H9 (cell line): ENCODE results near the gene DPH1. TPM values are rescaled to one million over a fixed set of nuclear protein-coding genes. Genes with fewer than 3 reads are reported as not detected.

Experiments
- DNase-seq: peaks from one replicate; pipeline ENCODE4 v3.0.0-alpha.2; 2017
- H2AFZ ChIP-seq: one replicate; pipeline ENCODE4 v1.6.1; 2013; ENCODE audit warnings: mild to moderate bottlenecking, low read length, control low read depth, moderate library complexity
- H2AK5ac ChIP-seq: 2 replicates; pipeline ENCODE4 v1.6.1; 2013; ENCODE audit warnings: low read length, control low read depth, mixed read lengths; ENCODE audit not compliant: insufficient read length
- H2BK120ac ChIP-seq: one replicate; pipeline ENCODE4 v1.6.1; 2013; ENCODE audit warnings: low read depth, mild to moderate bottlenecking, low read length, control low read depth, inconsistent platforms; ENCODE audit not compliant: poor library complexity, severe bottlenecking
- H2BK12ac ChIP-seq: 2 replicates; pipeline ENCODE4 v1.6.1; 2013; ENCODE audit warnings: low read length, control low read depth, mixed read lengths, low read depth; ENCODE audit not compliant: insufficient read length
- H2BK15ac ChIP-seq: 2 replicates; pipeline ENCODE4 v1.6.1; 2013; ENCODE audit warnings: low read depth, low read length, control low read depth
- H2BK20ac ChIP-seq: one replicate; pipeline ENCODE4 v1.6.1; 2013; ENCODE audit warnings: low read depth, mild to moderate bottlenecking, low read length, control low read depth, inconsistent platforms; ENCODE audit not compliant: poor library complexity, severe bottlenecking
- H2BK5ac ChIP-seq: 2 replicates; pipeline ENCODE4 v1.6.1; 2013; ENCODE audit warnings: low read length, control low read depth, mixed read lengths; ENCODE audit not compliant: insufficient read length
- H3K14ac ChIP-seq: 2 replicates; pipeline ENCODE4 v1.6.1; 2013; ENCODE audit warnings: low read length, control low read depth; ENCODE audit not compliant: insufficient read depth
- H3K18ac ChIP-seq: 2 replicates; pipeline ENCODE4 v1.6.1; 2013; ENCODE audit warnings: low read depth, mild to moderate bottlenecking, mixed read lengths, low read length, control low read depth; ENCODE audit not compliant: insufficient read length
- H3K23ac ChIP-seq: 2 replicates; pipeline ENCODE4 v1.6.1; 2013; ENCODE audit warnings: low read length, control low read depth, mixed read lengths, low read depth; ENCODE audit not compliant: insufficient read length
- H3K23me2 ChIP-seq: 2 replicates; pipeline ENCODE4 v1.6.1; 2013; ENCODE audit warnings: low read depth, mild to moderate bottlenecking, mixed read lengths, low read length, control low read depth; ENCODE audit not compliant: insufficient read length, poor library complexity, severe bottlenecking
- H3K27ac ChIP-seq: 2 replicates; pipeline ENCODE4 v1.5.1; 2013; ENCODE audit warnings: low read length, control low read depth, mixed read lengths, low read depth; ENCODE audit not compliant: insufficient read length
- H3K27me3 ChIP-seq: 2 replicates; pipeline ENCODE4 v1.6.1; 2013; ENCODE audit warnings: low read length, control low read depth, inconsistent platforms; ENCODE audit not compliant: insufficient read depth
- H3K4ac ChIP-seq: 2 replicates; pipeline ENCODE4 v1.6.1; 2013; ENCODE audit warnings: low read depth, mild to moderate bottlenecking, control low read depth, inconsistent platforms, low read length, moderate library complexity
- H3K4me1 ChIP-seq: 2 replicates; pipeline ENCODE4 v1.6.1; 2013; ENCODE audit warnings: low read length, control low read depth, inconsistent platforms; ENCODE audit not compliant: insufficient read depth
- H3K4me2 ChIP-seq: 2 replicates; pipeline ENCODE4 v1.6.1; 2013; ENCODE audit warnings: low read length, control low read depth, mixed read lengths; ENCODE audit not compliant: insufficient read length, insufficient read depth
- H3K56ac ChIP-seq: 2 replicates; pipeline ENCODE4 v1.6.1; 2013; ENCODE audit warnings: low read depth, mild to moderate bottlenecking, mixed read lengths, low read length, control low read depth; ENCODE audit not compliant: insufficient read length
- H3K79me1 ChIP-seq: 2 replicates; pipeline ENCODE4 v1.6.1; 2013; ENCODE audit warnings: low read depth, mild to moderate bottlenecking, moderate library complexity, low read length, control low read depth, inconsistent platforms; ENCODE audit not compliant: insufficient read depth, poor library complexity, severe bottlenecking
- H3K79me2 ChIP-seq: 2 replicates; pipeline ENCODE4 v1.6.1; 2013; ENCODE audit warnings: low read length, control low read depth, inconsistent platforms; ENCODE audit not compliant: insufficient read depth
- H3K9ac ChIP-seq: 2 replicates; pipeline ENCODE4 v1.6.1; 2013; ENCODE audit warnings: low read length, control low read depth, mixed read lengths; ENCODE audit not compliant: insufficient read length; ENCODE audit errors: extremely low read depth
- H3K9me3 ChIP-seq: one replicate; pipeline ENCODE4 v1.6.1; 2013; ENCODE audit warnings: low read depth, low read length, inconsistent platforms; ENCODE audit not compliant: control insufficient read depth
- H3T11ph ChIP-seq: one replicate; pipeline ENCODE4 v1.6.1; 2013; ENCODE audit warnings: mild to moderate bottlenecking, low read length, control low read depth, inconsistent platforms
- H4K20me1 ChIP-seq: one replicate; pipeline ENCODE4 v1.6.1; 2013; ENCODE audit not compliant: control insufficient read depth, insufficient read length, insufficient read depth
- H4K5ac ChIP-seq: 2 replicates; pipeline ENCODE4 v1.6.1; 2013; ENCODE audit warnings: low read depth, mild to moderate bottlenecking, mixed read lengths, low read length, control low read depth; ENCODE audit not compliant: insufficient read length
- H4K8ac ChIP-seq: replicated peaks from 2 replicates; pipeline ENCODE4 v1.6.1; 2013; ENCODE audit warnings: low read length, control low read depth, mixed read lengths, low read depth; ENCODE audit not compliant: insufficient read length
- H4K91ac ChIP-seq: 2 replicates; pipeline ENCODE4 v1.6.1; 2013; ENCODE audit warnings: low read depth, mild to moderate bottlenecking, moderate library complexity, mixed read lengths, low read length, control low read depth; ENCODE audit not compliant: insufficient read length
- H3K27ac Mint-ChIP-seq, 3 experiments: 2 replicates in 2 of 3; 3 replicates in 1 of 3; pipeline ENCODE4 v1.8.0; 2020 to 2021; ENCODE audit warnings: mixed read lengths in 3 of 3, mild to moderate bottlenecking in 1 of 3, moderate library complexity in 1 of 3
- H3K27me3 Mint-ChIP-seq: 2 replicates; pipeline ENCODE4 v1.8.0; 2021; ENCODE audit warnings: low read depth, mild to moderate bottlenecking, moderate library complexity, mixed read lengths
- H3K36me3 Mint-ChIP-seq, 3 experiments: 2 replicates in 2 of 3; 3 replicates in 1 of 3; pipeline ENCODE4 v1.8.0; 2020 to 2021; ENCODE audit warnings: low read depth in 3 of 3, mixed read lengths in 3 of 3; ENCODE audit not compliant: insufficient read depth in 1 of 3
- H3K4me1 Mint-ChIP-seq, 2 experiments: 2 replicates each; pipeline ENCODE4 v1.8.0; 2020; ENCODE audit warnings: mixed read lengths in 2 of 2
- H3K4me3 Mint-ChIP-seq, 2 experiments: 2 replicates in 1 of 2; 3 replicates in 1 of 2; pipeline ENCODE4 v1.8.0; 2020 to 2021; ENCODE audit warnings: mild to moderate bottlenecking in 2 of 2, mixed read lengths in 2 of 2, moderate library complexity in 1 of 2
- H3K9me3 Mint-ChIP-seq, 2 experiments: 2 replicates in 1 of 2; 3 replicates in 1 of 2; pipeline ENCODE4 v1.8.0; 2020; ENCODE audit warnings: mild to moderate bottlenecking in 2 of 2, mixed read lengths in 2 of 2, moderate library complexity in 1 of 2
- CTCF ChIP-seq: fragments of 200-600 bp; sonication (generic); conservative IDR thresholded peaks from 3 replicates; pipeline ENCODE4 v1.8.0; 2021; ENCODE audit warnings: antibody characterized with exemption, mild to moderate bottlenecking
- WGBS: extraction: QIAGEN DNeasy Blood & Tissue Kit; methylation state at CpG from one replicate; pipeline ENCODE4 v1.1.7; 2013; ENCODE audit warnings: missing lambda C conversion rate, low lambda C conversion rate, mixed read lengths; ENCODE audit not compliant: insufficient read length; ENCODE audit errors: extremely low coverage; 5-methylcytosine and 5-hydroxymethylcytosine counted together
- total RNA-seq: library from RNA; stranded (reverse); gene quantifications from 2 replicates; pipeline ENCODE4 v1.2.1, GENCODE V29; 2021

Gene DPH1
- total RNA-seq, 1 experiment from 2014 or later = 27.5 TPM

DNA sequence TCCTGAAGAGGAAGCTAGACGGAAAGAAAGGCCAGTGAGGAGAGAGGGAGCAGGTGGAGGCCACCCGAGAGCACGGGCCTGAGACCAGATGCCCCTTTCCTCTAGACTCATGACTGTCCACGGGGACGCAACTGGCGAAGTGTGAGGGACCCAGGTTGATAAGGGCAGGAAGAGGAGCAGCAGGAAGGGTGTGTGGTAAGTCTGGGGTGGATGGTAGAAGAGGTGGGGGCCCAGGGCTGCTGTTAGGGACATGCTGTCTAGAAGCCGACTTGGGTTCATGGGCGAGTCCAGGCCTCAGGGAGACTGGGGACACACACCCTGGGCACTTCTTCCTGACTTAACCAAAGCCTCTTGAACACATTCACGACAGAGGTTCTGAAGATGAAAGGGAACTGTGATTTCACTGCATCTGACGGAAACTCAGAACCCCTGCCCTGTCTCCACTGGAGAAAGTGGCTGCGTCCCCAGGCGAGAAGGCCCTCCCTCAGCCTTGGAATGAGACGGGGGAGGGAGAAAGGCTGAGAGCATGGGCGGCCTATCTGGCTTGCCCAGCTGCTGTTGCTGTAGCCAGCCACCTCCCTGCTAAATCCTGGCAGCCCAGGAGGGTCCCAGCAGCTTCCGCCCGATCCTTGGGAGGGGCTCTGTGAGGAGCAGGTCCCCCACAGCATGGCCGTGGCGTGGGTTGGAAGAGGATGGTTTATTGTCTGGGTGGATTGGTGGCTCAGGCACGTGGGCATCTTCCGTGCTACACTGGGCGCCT, 30.9 kb downstream of the DPH1 start:
- no peak overlapping the region for H4K8ac ChIP-seq
- H3K27me3 Mint-ChIP-seq = peaks cover 43% of the 10 kb centered on the region

More for the DNA sequence above, 30.9 kb downstream of the DPH1 start:
- no peak overlapping the region for H3K4me3 Mint-ChIP-seq
- H4K91ac ChIP-seq = no peak overlapping the region
- peaks cover 26% of the 10 kb centered on the region for H3K27me3 ChIP-seq
- peaks cover 32 to 41% of the 10 kb centered on the region in 2 experiments for H3K4me1 Mint-ChIP-seq
- no peak overlapping the region for H2BK20ac ChIP-seq
- no CpG with 5 or more reads among the region's 21 CpGs for WGBS
- H3K4me1 ChIP-seq = peaks cover 5% of the 10 kb centered on the region; the same call in 1 of the 2 replicates
- H3T11ph ChIP-seq = no peak overlapping the region
- H4K5ac ChIP-seq = no peak overlapping the region
- H3K23me2 ChIP-seq = peaks cover 3% of the 10 kb centered on the region
- no peak overlapping the region for H3K27ac ChIP-seq
- H2AK5ac ChIP-seq = no peak overlapping the region
- H2AFZ ChIP-seq = no peak overlapping the region
- H2BK120ac ChIP-seq = no peak overlapping the region
- no peaks in the 10 kb centered on the region for H4K20me1 ChIP-seq
- no peaks in the 10 kb centered on the region for H3K9me3 Mint-ChIP-seq
- H3K23ac ChIP-seq = no peak overlapping the region
- H2BK5ac ChIP-seq = no peak overlapping the region
- no peak overlapping the region for H3K9ac ChIP-seq
- H3K36me3 Mint-ChIP-seq = peaks cover 0 to 29% (median 17%) of the 10 kb centered on the region in 3 experiments
- DNase-seq = no peak
- H3K4ac ChIP-seq = no peak overlapping the region
- 0 out of 7 replicates have a peak overlapping the region, but pooled peaks of 1 of the 3 experiments have one; percentile 57 for H3K27ac Mint-ChIP-seq
- no peak overlapping the region for H2BK15ac ChIP-seq
- no peak for TF ChIP-seq CTCF
- no peak overlapping the region; the same call in 1 of the 2 replicates for H3K14ac ChIP-seq
- H3K56ac ChIP-seq = no peak overlapping the region
- H3K9me3 ChIP-seq = no peaks in the 10 kb centered on the region
- H2BK12ac ChIP-seq = no peak overlapping the region
- no peak overlapping the region for H3K4me2 ChIP-seq
- no peaks in the 10 kb centered on the region for H3K79me1 ChIP-seq
- no peak overlapping the region for H3K18ac ChIP-seq
- H3K79me2 ChIP-seq = no peaks in the 10 kb centered on the region
